ENCODE data around the gene IL2RA.

DNA sequence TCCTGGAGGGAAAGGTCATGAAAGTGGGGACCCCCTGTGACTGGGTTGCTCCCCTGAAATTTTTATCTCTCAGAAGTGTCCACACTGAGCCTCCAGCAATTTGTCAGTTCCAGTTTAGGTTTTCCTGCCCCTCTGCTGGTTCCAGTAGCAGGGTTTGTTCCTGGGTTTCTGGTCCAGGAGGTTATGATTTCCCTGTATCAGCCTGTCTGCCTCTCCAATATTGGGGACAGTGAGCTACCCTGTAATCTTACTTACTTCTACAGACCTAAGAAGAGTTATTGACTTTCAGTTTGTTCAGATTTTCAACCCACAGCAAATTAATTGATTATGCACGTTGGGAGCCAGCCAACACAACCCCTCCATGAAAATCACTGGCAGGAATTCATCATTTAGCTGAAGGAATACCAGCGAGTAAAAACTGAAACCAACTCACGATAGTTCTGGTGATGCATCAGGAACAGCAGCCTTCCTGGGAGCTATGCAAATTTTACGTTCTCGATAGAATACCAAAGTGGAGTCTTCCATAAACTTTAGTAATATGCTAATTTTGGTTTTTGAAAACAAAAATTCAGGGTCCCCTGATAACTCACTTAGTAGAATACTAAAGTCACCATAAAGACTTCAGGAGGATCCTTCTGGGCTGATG, 53.5 kb downstream of the IL2RA start:
- TF ChIP-seq RARB (CRISPR knock-in tag; IDR thresholded peaks at IDR 0.05) = no peak
- TF ChIP-seq ARNTL (CRISPR knock-in tag; IDR thresholded peaks at IDR 0.05; ENCODE audit: borderline replicate concordance, low read depth) = no peak
- no peak for TF ChIP-seq ZFP30 (CRISPR knock-in tag; IDR thresholded peaks at IDR 0.05)
- no peak for TF ChIP-seq OSR1 (CRISPR knock-in tag; IDR thresholded peaks at IDR 0.05)
- TF ChIP-seq ISL1 (CRISPR knock-in tag; IDR thresholded peaks at IDR 0.05) = no peak
- TF ChIP-seq, protein P1, sequence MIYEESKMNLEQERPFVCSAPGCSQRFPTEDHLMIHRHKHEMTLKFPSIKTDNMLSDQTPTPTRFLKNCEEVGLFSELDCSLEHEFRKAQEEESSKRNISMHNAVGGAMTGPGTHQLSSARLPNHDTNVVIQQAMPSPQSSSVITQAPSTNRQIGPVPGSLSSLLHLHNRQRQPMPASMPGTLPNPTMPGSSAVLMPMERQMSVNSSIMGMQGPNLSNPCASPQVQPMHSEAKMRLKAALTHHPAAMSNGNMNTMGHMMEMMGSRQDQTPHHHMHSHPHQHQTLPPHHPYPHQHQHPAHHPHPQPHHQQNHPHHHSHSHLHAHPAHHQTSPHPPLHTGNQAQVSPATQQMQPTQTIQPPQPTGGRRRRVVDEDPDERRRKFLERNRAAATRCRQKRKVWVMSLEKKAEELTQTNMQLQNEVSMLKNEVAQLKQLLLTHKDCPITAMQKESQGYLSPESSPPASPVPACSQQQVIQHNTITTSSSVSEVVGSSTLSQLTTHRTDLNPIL (CRISPR knock-in tag; IDR thresholded peaks at IDR 0.05; ENCODE audit: low read depth) = no peak
- TF ChIP-seq ZFP3 (CRISPR knock-in tag; IDR thresholded peaks at IDR 0.05) = no peak
- TF ChIP-seq CSRNP3 (CRISPR knock-in tag; IDR thresholded peaks at IDR 0.05) = no peak
- no peak for TF ChIP-seq TCF4 (CRISPR knock-in tag; IDR thresholded peaks at IDR 0.05; ENCODE audit: borderline replicate concordance)
- no peak for TF ChIP-seq ZNF8 (CRISPR knock-in tag; IDR thresholded peaks at IDR 0.05)
- no peak for TF ChIP-seq ZNF565 (CRISPR knock-in tag; conservative IDR thresholded peaks at IDR 0.05; ENCODE audit: low read depth)
- no peak for TF ChIP-seq CSDC2 (CRISPR knock-in tag; IDR thresholded peaks at IDR 0.05)

All from SK-N-SH treated with all-trans-retinoic acid at 6 μM for 48 hours (cell line).